OCI-LY1 (cell line): ENCODE results near the gene ATAD5.

Source experiments
- H2AFZ ChIP-seq: fragments of 200-600 bp; sonication (generic), shearing (Covaris generic); 2 replicates; pipeline ENCODE4 v1.6.0; 2014; ENCODE audit warnings: antibody characterized with exemption, mild to moderate bottlenecking, low read length
- H3F3A ChIP-seq: fragments of 200-600 bp; sonication (generic), shearing (Covaris generic); 2 replicates; pipeline ENCODE4 v1.6.0; 2014; ENCODE audit warnings: mild to moderate bottlenecking, antibody characterized with exemption, low read length, moderate library complexity; ENCODE audit not compliant: insufficient read depth
- H3K27ac ChIP-seq: fragments of 200-600 bp; sonication (generic); 2 replicates; pipeline ENCODE4 v1.5.1; 2014; ENCODE audit warnings: low read length, mixed run types, mild to moderate bottlenecking, low read depth; ENCODE audit not compliant: poor library complexity, severe bottlenecking
- H3K27me3 ChIP-seq: fragments of 200-600 bp; sonication (generic); 2 replicates; pipeline ENCODE4 v1.6.0; 2014; ENCODE audit warnings: antibody characterized with exemption, mild to moderate bottlenecking, low read length, moderate library complexity; ENCODE audit not compliant: insufficient read depth
- H3K36me3 ChIP-seq: fragments of 200-600 bp; sonication (generic); 2 replicates; pipeline ENCODE4 v1.6.1; 2014; ENCODE audit warnings: mild to moderate bottlenecking, antibody characterized with exemption, low read length, moderate library complexity, mixed read lengths; ENCODE audit not compliant: insufficient read depth
- H3K4me1 ChIP-seq: fragments of 200-600 bp; sonication (generic); 2 replicates; pipeline ENCODE4 v1.5.1; 2014; ENCODE audit warnings: mild to moderate bottlenecking, low read length, moderate library complexity; ENCODE audit not compliant: insufficient read depth, severe bottlenecking
- H3K4me2 ChIP-seq: fragments of 200-600 bp; sonication (generic), shearing (Covaris generic); 2 replicates; pipeline ENCODE4 v1.6.1; 2014; ENCODE audit warnings: low read length
- H3K4me3 ChIP-seq: fragments of 200-600 bp; sonication (generic); 2 replicates; pipeline ENCODE4 v1.5.1; 2014; ENCODE audit warnings: low read length, low read depth, mild to moderate bottlenecking, mixed read lengths; ENCODE audit not compliant: poor library complexity, severe bottlenecking
- H3K79me2 ChIP-seq: fragments of 200-600 bp; shearing (Covaris generic); 2 replicates; pipeline ENCODE4 v1.6.1; 2016; ENCODE audit warnings: mixed run types, low read length, mixed read lengths; ENCODE audit not compliant: insufficient read depth
- H3K9ac ChIP-seq: fragments of 200-600 bp; sonication (generic), shearing (Covaris generic); 2 replicates; pipeline ENCODE4 v1.6.1; 2014; ENCODE audit warnings: mild to moderate bottlenecking, low read length, mixed read lengths
- H3K9me2 ChIP-seq: fragments of 200-600 bp; sonication (generic), shearing (Covaris generic); 2 replicates; pipeline ENCODE4 v1.6.1; 2014; ENCODE audit warnings: low read depth, mild to moderate bottlenecking, low read length, mixed read lengths
- H3K9me3 ChIP-seq: fragments of 200-600 bp; shearing (Covaris generic); 2 replicates; pipeline ENCODE4 v1.6.1; 2014; ENCODE audit warnings: low read length, mixed read lengths
- H4K20me1 ChIP-seq: fragments of 200-600 bp; sonication (generic), shearing (Covaris generic); 2 replicates; pipeline ENCODE4 v1.6.0; 2016; ENCODE audit warnings: mild to moderate bottlenecking, low read length; ENCODE audit not compliant: insufficient read depth
- CTCF ChIP-seq: fragments of 200-600 bp; sonication (generic), shearing (Covaris generic); IDR thresholded peaks from 2 replicates; pipeline ENCODE4 v1.5.1; 2017; ENCODE audit warnings: mild to moderate bottlenecking, antibody characterized with exemption, low read length, moderate library complexity, mixed read lengths
- EZH2 ChIP-seq: fragments of 200-600 bp; sonication (generic), shearing (Covaris generic); IDR thresholded peaks from 2 replicates; pipeline ENCODE4 v1.8.0; 2017; ENCODE audit warnings: borderline replicate concordance, mixed run types, mild to moderate bottlenecking, antibody characterized with exemption, low read length, moderate library complexity, mixed read lengths

The ATAD5 gene

GRCh38 chr17:30796016-30796415 is 35.8 kb upstream of the ATAD5 start:
- no peak overlapping the region for H3K4me2 ChIP-seq
- no peaks in the 10 kb centered on the region for H3K79me2 ChIP-seq
- H3F3A ChIP-seq: 0 out of 2 replicates have a peak, but pooled peaks cover 7% of the 10 kb centered on the region
- H3K9me3 ChIP-seq: no peaks in the 10 kb centered on the region
- no peak overlapping the region for H2AFZ ChIP-seq
- no peak overlapping the region for H3K9ac ChIP-seq
- TF ChIP-seq EZH2 (no peak), CTCF (no peak)
- peaks cover 91% of the 10 kb centered on the region for H3K36me3 ChIP-seq
- no peaks in the 10 kb centered on the region for H3K4me1 ChIP-seq
- H3K27me3 ChIP-seq: no peaks in the 10 kb centered on the region
- no peak overlapping the region for H3K4me3 ChIP-seq
- H3K9me2 ChIP-seq: no peaks in the 10 kb centered on the region
- H4K20me1 ChIP-seq: no peaks in the 10 kb centered on the region
- H3K27ac ChIP-seq: no peak overlapping the region

GRCh38 chr17:30801671-30802070 is 30.1 kb upstream of the ATAD5 start:
- peaks cover 81% of the 10 kb centered on the region for H3K36me3 ChIP-seq
- no peak overlapping the region for H3K27ac ChIP-seq
- no peaks in the 10 kb centered on the region for H4K20me1 ChIP-seq
- H3K79me2 ChIP-seq: peaks cover 25% of the 10 kb centered on the region
- no peak overlapping the region for H3K9ac ChIP-seq
- H3K9me2 ChIP-seq: no peaks in the 10 kb centered on the region
- no peaks in the 10 kb centered on the region for H3K27me3 ChIP-seq
- H3K4me1 ChIP-seq: peaks cover 7% of the 10 kb centered on the region
- no peaks in the 10 kb centered on the region for H3F3A ChIP-seq
- no peaks in the 10 kb centered on the region for H3K9me3 ChIP-seq
- TF ChIP-seq CTCF (no peak), EZH2 (no peak)
- H3K4me3 ChIP-seq: no peak overlapping the region
- H3K4me2 ChIP-seq: no peak overlapping the region
- H2AFZ ChIP-seq: no peak overlapping the region

- H3K4me3 ChIP-seq: no peak overlapping the region
- H3K9ac ChIP-seq: no peak overlapping the region; the same call in 1 of the 2 replicates
- TF ChIP-seq CTCF (peak; percentile 44), EZH2 (no peak)
- H4K20me1 ChIP-seq: no peaks in the 10 kb centered on the region
- H3K79me2 ChIP-seq: peaks cover 46% of the 10 kb centered on the region
- H3K27ac ChIP-seq: peak overlapping the region; percentile 99
- no peaks in the 10 kb centered on the region for H3K9me2 ChIP-seq
- peaks cover 51% of the 10 kb centered on the region for H3K4me1 ChIP-seq
- no peaks in the 10 kb centered on the region for H3K9me3 ChIP-seq
- H3K36me3 ChIP-seq: peaks cover 54% of the 10 kb centered on the region
- no peaks in the 10 kb centered on the region for H3K27me3 ChIP-seq
- no peak overlapping the region for H2AFZ ChIP-seq
- peaks cover 14% of the 10 kb centered on the region for H3F3A ChIP-seq
- H3K4me2 ChIP-seq: no peak overlapping the region
Measured at GRCh38 chr17:30805944-30806456, 25.8 kb upstream of the ATAD5 start.
